GM10847 (cell line): ENCODE results near the gene AP3B1.

Source experiments
- POLR2A ChIP-seq: IDR thresholded peaks from 2 replicates; pipeline ENCODE4 v1.6.1; 2011; ENCODE audit not compliant: insufficient read length; ENCODE audit errors: extremely low read depth

AP3B1 gene

GRCh38 chr5:78269088-78269703 lies 25.3 kb downstream of the AP3B1 start:
- no peak for TF ChIP-seq POLR2A

DNA sequence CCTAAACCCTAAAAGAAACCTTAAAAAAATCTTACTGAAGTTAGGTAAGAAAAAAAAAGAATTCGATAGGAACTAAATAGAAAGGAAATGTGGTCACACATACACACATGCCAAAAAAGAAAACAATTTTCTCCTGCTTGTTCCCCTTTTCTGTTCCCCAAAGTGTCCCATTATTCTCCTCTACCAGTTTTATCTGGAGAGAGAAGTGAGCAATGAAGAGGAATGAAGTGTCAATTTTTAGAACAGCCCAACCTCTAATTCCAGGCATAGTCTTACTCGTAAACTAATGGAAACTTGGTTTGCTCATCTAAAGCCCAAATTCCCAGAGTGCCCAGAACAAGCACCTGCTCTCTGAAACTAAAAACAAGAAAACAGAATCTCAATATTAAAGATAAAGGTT lies 26.1 kb downstream of the AP3B1 start:
- TF ChIP-seq POLR2A: no peak

- TF ChIP-seq POLR2A: no peak
These were observed 29.3 kb downstream of the AP3B1 start for GRCh38 chr5:78265163-78265562.

DNA sequence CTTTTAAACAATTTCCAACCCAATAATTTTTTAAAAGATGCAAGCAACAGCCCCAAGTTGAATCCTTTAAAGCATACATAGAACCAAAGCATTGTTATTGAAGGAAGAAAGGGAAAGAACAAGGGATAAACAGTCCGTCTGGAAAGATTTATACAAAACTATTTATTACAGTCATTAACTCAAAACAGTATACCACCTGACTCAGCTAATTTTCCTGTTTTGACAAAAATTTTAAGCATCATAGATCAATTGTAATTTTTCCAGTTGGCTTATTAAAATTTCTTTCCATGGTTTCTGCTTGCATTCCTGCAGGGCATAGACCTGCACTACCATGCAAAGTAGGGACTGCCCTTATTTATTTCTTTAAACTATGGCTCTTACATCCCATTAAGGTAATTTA lies 29.9 kb downstream of the AP3B1 start:
- no peak for TF ChIP-seq POLR2A

DNA sequence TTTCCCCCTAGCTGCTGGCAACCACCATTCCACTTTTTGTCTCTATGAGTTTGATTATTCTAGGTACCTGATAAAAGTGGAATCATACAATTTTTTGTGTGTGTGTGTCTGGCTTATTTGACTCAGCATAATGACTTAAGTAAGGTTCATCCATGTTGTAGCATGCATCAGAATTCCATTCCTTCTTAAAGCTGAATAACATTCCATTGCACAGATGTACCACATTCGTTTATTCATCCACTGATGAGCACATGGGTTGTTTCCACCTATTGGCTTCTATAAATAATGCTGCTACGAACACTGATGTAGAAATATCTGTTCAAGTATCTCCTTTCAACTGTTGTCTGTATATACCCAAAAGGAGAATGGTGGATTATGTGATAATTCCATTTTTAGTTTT lies 33.7 kb downstream of the AP3B1 start:
- TF ChIP-seq POLR2A: no peak

- TF ChIP-seq POLR2A: no peak
These were observed 41.3 kb downstream of the AP3B1 start for GRCh38 chr5:78253201-78253600.

- TF ChIP-seq POLR2A: no peak
These were observed 41.8 kb downstream of the AP3B1 start for GRCh38 chr5:78252715-78253114.

DNA sequence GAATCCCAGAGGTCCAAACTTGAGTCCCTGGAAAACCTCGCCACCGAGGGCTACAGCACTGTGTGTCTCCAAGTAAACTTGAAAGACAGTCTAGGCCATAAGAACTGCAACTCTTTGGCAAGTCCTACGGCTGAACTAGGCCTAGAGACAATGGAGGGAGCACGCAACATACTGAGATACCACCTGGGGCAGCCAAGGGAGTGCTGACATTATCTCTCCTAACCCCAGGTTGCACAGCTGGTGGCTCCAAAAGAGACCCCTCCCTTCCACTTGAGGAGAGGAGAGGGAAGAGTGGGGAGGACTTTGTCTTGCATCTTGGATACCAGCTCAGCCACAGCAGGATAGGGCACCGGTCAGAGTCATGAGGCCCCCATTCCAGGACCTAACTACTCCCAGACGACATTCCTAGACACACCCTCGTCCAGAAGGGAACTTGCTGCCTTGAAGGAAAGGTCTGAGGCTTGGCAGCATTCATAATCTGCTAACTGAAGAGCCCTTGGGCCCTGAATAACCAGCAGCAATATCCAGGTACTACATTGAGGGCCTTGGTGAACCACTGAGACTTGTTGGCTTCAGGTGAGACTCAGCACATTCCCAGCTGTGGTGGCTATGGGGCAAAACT lies 42.7 kb downstream of the AP3B1 start:
- TF ChIP-seq POLR2A: no peak

DNA sequence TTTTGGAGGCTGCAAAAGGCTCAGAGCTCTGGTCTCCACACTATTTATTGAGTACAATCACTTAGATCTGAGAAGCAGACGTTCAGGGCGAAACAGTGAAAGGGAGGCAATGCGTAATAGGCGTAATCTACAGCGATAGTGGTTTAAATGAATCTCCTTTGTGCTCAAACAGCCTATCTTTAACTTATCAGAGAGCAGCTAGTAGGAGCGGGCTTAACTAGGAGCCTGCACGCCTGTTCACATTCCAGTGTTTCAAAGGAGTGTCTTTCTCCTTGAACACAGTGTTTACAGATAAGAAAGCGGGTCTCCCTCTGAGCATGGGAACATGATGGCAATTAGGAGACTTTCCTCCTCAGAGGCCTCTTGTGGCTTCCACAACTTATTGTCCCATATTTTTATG lies 49.4 kb downstream of the AP3B1 start:
- TF ChIP-seq POLR2A: no peak

GRCh38 chr5:78243639-78244038 lies 50.9 kb downstream of the AP3B1 start:
- TF ChIP-seq POLR2A: no peak

GRCh38 chr5:78243091-78243490 lies 51.4 kb downstream of the AP3B1 start:
- no peak for TF ChIP-seq POLR2A

DNA sequence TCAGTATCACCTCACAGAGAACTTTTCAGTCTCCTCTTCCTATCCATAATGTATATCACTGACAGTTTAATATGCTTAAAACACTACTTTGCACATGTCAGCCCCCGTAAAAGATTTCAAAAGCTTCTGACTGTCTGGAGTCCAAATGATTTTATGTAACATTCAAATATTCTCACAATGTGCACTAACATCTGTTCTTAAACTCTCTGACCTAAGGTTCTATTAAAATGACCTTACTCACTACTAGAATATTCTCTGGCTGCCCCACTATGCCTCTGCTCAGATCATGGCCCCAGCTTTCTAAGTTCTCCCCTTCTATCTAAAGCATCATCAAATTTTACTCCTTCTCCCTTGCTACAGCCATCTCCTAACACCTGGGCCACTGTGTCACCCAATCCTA lies 52.5 kb downstream of the AP3B1 start:
- TF ChIP-seq POLR2A: no peak

- no peak for TF ChIP-seq POLR2A
These were observed 56.6 kb downstream of the AP3B1 start for GRCh38 chr5:78237911-78238310.

DNA sequence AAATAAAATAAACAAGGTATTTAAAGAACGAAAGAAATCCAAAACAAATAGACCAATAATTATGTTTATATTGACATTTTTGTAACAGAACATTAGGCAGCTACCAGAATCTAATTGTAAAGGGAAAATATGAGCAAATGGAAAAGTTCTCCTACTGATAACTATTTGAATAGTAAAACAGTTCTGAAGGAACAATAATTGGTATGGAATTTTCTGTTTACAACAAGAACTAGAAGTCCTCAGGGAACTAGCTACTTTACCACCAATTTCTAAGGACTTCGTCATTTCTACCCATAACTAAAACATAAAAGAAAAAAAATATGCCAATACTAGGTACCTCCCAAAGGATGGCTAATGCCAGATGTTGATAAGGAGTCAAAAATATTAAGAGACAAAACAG lies 58.5 kb downstream of the AP3B1 start:
- no peak for TF ChIP-seq POLR2A

DNA sequence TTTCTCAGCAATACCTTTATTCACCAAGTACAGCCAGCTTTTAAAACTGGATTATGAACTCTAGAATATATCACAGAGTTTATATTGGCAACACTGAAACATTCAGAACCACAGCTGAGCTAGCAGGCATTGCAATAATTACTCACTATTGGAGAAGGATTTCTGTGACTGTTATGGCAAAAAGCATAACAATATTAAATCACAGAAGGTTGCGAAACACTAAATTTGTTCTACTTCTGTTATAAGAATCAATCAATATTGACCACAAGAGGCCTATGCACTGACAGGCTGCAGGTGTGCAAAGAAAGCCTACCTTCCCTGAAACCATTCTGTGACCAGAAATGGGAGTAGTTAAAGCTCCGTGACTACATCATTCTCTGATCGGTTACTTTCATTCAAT lies 59.2 kb downstream of the AP3B1 start:
- no peak for TF ChIP-seq POLR2A

DNA sequence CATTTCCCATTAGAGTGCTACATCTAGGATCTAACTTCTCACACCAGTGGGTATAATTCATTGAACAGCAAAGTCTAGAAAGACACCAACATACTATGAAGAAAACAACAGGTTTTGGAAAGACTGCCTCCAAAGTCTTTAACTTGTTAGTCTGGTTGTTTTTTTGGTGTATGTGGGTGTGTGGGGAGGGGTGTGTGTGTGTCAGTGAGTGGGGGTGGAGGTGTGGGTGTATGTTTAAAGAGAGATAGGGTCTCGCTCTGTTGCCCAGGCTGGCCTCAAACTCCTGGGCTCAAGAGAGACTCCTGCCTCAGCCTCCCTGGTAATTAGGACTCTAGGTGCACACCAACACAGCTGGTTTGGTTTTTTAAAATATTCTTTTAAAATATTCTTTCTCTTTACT lies 59.7 kb downstream of the AP3B1 start:
- no peak for TF ChIP-seq POLR2A

DNA sequence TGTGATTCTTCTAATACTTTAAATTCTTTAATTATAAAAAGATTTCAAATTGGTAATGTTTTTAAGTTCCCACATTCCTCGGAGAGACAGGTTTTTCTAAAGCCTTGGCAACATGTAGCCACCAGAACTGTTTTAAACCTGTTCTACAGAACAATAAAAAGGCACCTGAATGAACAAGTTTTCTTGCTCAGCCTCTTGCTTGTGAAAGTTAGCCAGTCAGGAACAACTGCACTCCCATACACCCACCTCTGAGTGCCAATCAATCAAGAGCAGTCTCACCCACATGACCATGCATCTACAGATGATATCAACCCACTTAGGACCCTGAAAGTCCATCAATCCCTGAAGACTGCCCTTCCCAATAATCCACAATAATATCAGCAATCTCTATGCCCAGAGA lies 62.3 kb downstream of the AP3B1 start:
- no peak for TF ChIP-seq POLR2A

- TF ChIP-seq POLR2A: no peak
These were observed 70.1 kb downstream of the AP3B1 start for GRCh38 chr5:78224358-78224757.

- no peak for TF ChIP-seq POLR2A
These were observed 72.5 kb downstream of the AP3B1 start for GRCh38 chr5:78221964-78222451.
